Brain microvascular endothelial cell (primary cell): Measurements from ENCODE around the gene KRTAP1-5.
"Not testable (repeated sequence)": the region's sequence is repeated elsewhere in the genome, so short reads cannot be mapped to it uniquely, and the experiment has no call there.

Experiments
- DNase-seq: peaks from one replicate; pipeline ENCODE4 v3.0.0-alpha.2; 2020
- H3K27ac ChIP-seq: fragments of 250-450 bp; sonication (Bioruptor Pico); 2 replicates; pipeline ENCODE4 v1.5.1; 2020; ENCODE audit warnings: mild to moderate bottlenecking, moderate library complexity
- H3K27me3 ChIP-seq: fragments of 250-450 bp; sonication (Bioruptor Pico); replicated peaks from 2 replicates; pipeline ENCODE4 v1.5.1; 2020; ENCODE audit warnings: mild to moderate bottlenecking
- H3K36me3 ChIP-seq: fragments of 250-450 bp; sonication (Bioruptor Pico); replicated peaks from 2 replicates; pipeline ENCODE4 v1.5.1; 2020; ENCODE audit warnings: mild to moderate bottlenecking
- H3K4me3 ChIP-seq: 2 replicates; pipeline ENCODE4 v1.5.1; 2011; ENCODE audit warnings: low read depth, mild to moderate bottlenecking, control low read depth, low read length, moderate library complexity
- CTCF ChIP-seq: IDR thresholded peaks from 2 replicates; pipeline ENCODE4 v1.5.1; 2011; ENCODE audit warnings: low read depth, mild to moderate bottlenecking, moderate library complexity, low read length, control low read depth, inconsistent platforms; ENCODE audit errors: missing control alignments
- in situ Hi-C: cut with HindIII; loops from 2 replicates; pipeline ENCODE4 v1.10.0; 2017; ENCODE audit warnings: low sequenced_read_pairs, low pct_ligation_motif_present

The KRTAP1-5 gene

GRCh38 chr17:41065829-41066624 lies 39.0 kb upstream of the KRTAP1-5 start, which contains the start of gene KRTAP2-4:
Gene KRTAP2-4, minus strand, starts transcription at chr17:41065879. Its CDS starts 34 bp downstream, at chr17:41065845.
- in situ Hi-C loops: no loop called here
- Histone ChIP-seq H3K36me3 (no peaks in the 10 kb centered on the region), H3K4me3 (no peak within 1 kb of the TSS), H3K27me3 (no peaks in the 10 kb centered on the region), H3K27ac (peak within 1 kb of the TSS; percentile 57)
- no peak for TF ChIP-seq CTCF
- DNase-seq: peak; percentile 94

GRCh38 chr17:41065016-41065689 lies 38.1 kb upstream of the KRTAP1-5 start:
- H3K36me3 ChIP-seq, H3K27ac ChIP-seq, H3K27me3 ChIP-seq, in situ Hi-C loops, DNase-seq, H3K4me3 ChIP-seq: not testable (repeated sequence)

GRCh38 chr17:41064301-41064700 lies 37.3 kb upstream of the KRTAP1-5 start:
- no peak overlapping the region for H3K27ac ChIP-seq
- no peaks in the 10 kb centered on the region for H3K36me3 ChIP-seq
- H3K27me3 ChIP-seq: no peaks in the 10 kb centered on the region
- no peak for TF ChIP-seq CTCF
- in situ Hi-C loops: no loop called here
- DNase-seq: no peak
- no peak overlapping the region for H3K4me3 ChIP-seq

GRCh38 chr17:41063449-41063848 lies 36.4 kb upstream of the KRTAP1-5 start:
- Histone ChIP-seq H3K36me3 (no peaks in the 10 kb centered on the region), H3K4me3 (no peak overlapping the region), H3K27ac (no peak overlapping the region), H3K27me3 (no peaks in the 10 kb centered on the region)
- TF ChIP-seq CTCF: no peak
- no peak for DNase-seq
- in situ Hi-C loops: no loop called here

GRCh38 chr17:41061964-41062363 lies 35.0 kb upstream of the KRTAP1-5 start:
- in situ Hi-C loops: no loop called here
- Histone ChIP-seq H3K36me3 (no peaks in the 10 kb centered on the region), H3K4me3 (no peak overlapping the region), H3K27me3 (no peaks in the 10 kb centered on the region), H3K27ac (peak overlapping the region; percentile 89)
- no peak for TF ChIP-seq CTCF
- peak; percentile 75 for DNase-seq

- H3K4me3 ChIP-seq: no peak within 1 kb of the TSS
- DNase-seq: peak; percentile 89
- TF ChIP-seq CTCF: no peak
- H3K27ac ChIP-seq: peak within 1 kb of the TSS; percentile 89
- H3K36me3 ChIP-seq: no peaks in the 10 kb centered on the region
- in situ Hi-C loops: no loop called here
- H3K27me3 ChIP-seq: no peaks in the 10 kb centered on the region
These were observed 33.1 kb upstream of the KRTAP1-5 start, which contains the start of gene KRTAP2-3 for GRCh38 chr17:41060052-41060604. Gene KRTAP2-3, minus strand, starts transcription at chr17:41060114. Its CDS starts 64 bp downstream, at chr17:41060050.

GRCh38 chr17:41059276-41060051 lies 32.5 kb upstream of the KRTAP1-5 start:
- H3K4me3 ChIP-seq, in situ Hi-C loops, H3K27me3 ChIP-seq, H3K36me3 ChIP-seq: not testable (repeated sequence)
- peak; percentile 51 for DNase-seq
- H3K27ac ChIP-seq: peak overlapping the region; percentile 89
